K562 (cell line): Measurements from ENCODE around the gene PDIA5.

Experiments used
- ARID4B ChIP-seq: sonication (generic); formaldehyde crosslinking; IDR thresholded peaks from 2 replicates; pipeline ENCODE4 v1.8.0; 2022; ENCODE audit warnings: mild to moderate bottlenecking, missing genetic modification reagents
- CREB1 ChIP-seq, 2 experiments: sonication (generic) in 1 of 2; formaldehyde crosslinking in 1 of 2; IDR thresholded peaks; 2 replicates each; pipeline versions ENCODE4 v1.6.1 to v1.8.0; 2012 to 2022; ENCODE audit warnings: inconsistent platforms in 1 of 2, mild to moderate bottlenecking in 1 of 2, missing genetic modification reagents in 1 of 2, moderate library complexity in 1 of 2
- CTCF ChIP-seq, 3 experiments: IDR thresholded peaks in 2 of 3; conservative IDR thresholded peaks in 1 of 3; 2 replicates each; pipeline ENCODE4 v1.5.1; 2011 to 2012; ENCODE audit warnings: low read length in 3 of 3, mild to moderate bottlenecking in 3 of 3, control low read depth in 2 of 3, improper control_type of control experiment in 1 of 3, inconsistent platforms in 1 of 3, low read depth in 1 of 3, mixed read lengths in 1 of 3, moderate library complexity in 1 of 3; ENCODE audit not compliant: insufficient read depth in 2 of 3
- DPF2 ChIP-seq: fragments of 450-650 bp; IDR thresholded peaks from 2 replicates; pipeline ENCODE4 v1.6.1; 2016
- MAX ChIP-seq: sonication (generic); formaldehyde crosslinking; IDR thresholded peaks from 2 replicates; pipeline ENCODE4 v1.9.0; 2022; ENCODE audit warnings: mild to moderate bottlenecking, missing genetic modification reagents
- MYNN ChIP-seq, 2 experiments: sonication (generic); formaldehyde crosslinking in 1 of 2; IDR thresholded peaks; 2 replicates each; pipeline versions ENCODE4 v1.5.0 to v1.6.1; 2016 to 2020; ENCODE audit warnings: antibody characterized with exemption in 1 of 2, missing genetic modification reagents in 1 of 2
- RAD21 ChIP-seq, 2 experiments: fragments of 250-450 bp in 1 of 2; fragments of 450-650 bp in 1 of 2; sonication (Bioruptor Pico) in 1 of 2; formaldehyde crosslinking in 1 of 2; IDR thresholded peaks in 1 of 2; conservative IDR thresholded peaks in 1 of 2; 2 replicates each; pipeline versions ENCODE4 v1.4.0 to v1.8.0; 2020 to 2022; ENCODE audit warnings: mild to moderate bottlenecking in 2 of 2, moderate library complexity in 1 of 2
- SRSF9 ChIP-seq: fragments of 200-400 bp; formaldehyde crosslinking; IDR thresholded peaks from 2 replicates; pipeline ENCODE4 v1.6.1; 2017; ENCODE audit warnings: low read depth, low read length, borderline replicate concordance
- STAT6 ChIP-seq: sonication (generic); formaldehyde crosslinking; IDR thresholded peaks from 2 replicates; pipeline ENCODE4 v1.8.1; 2023; ENCODE audit warnings: mild to moderate bottlenecking, missing genetic modification reagents
- TEAD1 ChIP-seq, 2 experiments: fragments of 450-650 bp in 1 of 2; sonication (generic) in 1 of 2; formaldehyde crosslinking; IDR thresholded peaks; 2 replicates each; pipeline versions ENCODE4 v1.4.0 to v1.8.0; 2020 to 2022; ENCODE audit warnings: mild to moderate bottlenecking in 2 of 2, missing genetic modification reagents in 1 of 2
- ZNF274 ChIP-seq: IDR thresholded peaks from 2 replicates; pipeline ENCODE4 v1.6.1; 2011; ENCODE audit warnings: low read depth, mild to moderate bottlenecking, low read length, moderate library complexity, borderline replicate concordance
- ZNF316 ChIP-seq: fragments of 450-650 bp; IDR thresholded peaks from 2 replicates; pipeline ENCODE4 v1.6.1; 2016

- no peak for TF ChIP-seq CREB1 (IDR thresholded peaks at IDR 0.05)
- no peak for TF ChIP-seq CREB1 (CRISPR knock-in tag; IDR thresholded peaks at IDR 0.05)
- no peak for TF ChIP-seq ZNF274
- TF ChIP-seq CTCF (IDR thresholded peaks at IDR 0.05 in 2 of 3, conservative IDR thresholded peaks at IDR 0.05 in 1 of 3; ENCODE audit: insufficient read depth in 2 of 3, low read depth in 1 of 3, low read length in 3 of 3) = no peak
- no peak for TF ChIP-seq MYNN (IDR thresholded peaks at IDR 0.05)
- no peak for TF ChIP-seq MYNN (CRISPR knock-in tag; IDR thresholded peaks at IDR 0.05)
- TF ChIP-seq DPF2 = no peak
- no peak for TF ChIP-seq SRSF9
- no peak for TF ChIP-seq ZNF316
- TF ChIP-seq STAT6 (CRISPR knock-in tag) = no peak
- TF ChIP-seq MAX (CRISPR knock-in tag) = no peak
- no peak for TF ChIP-seq TEAD1 (CRISPR knock-in tag; IDR thresholded peaks at IDR 0.05)
- no peak for TF ChIP-seq RAD21 (CRISPR knock-in tag; conservative IDR thresholded peaks at IDR 0.05 in 1 of 2, IDR thresholded peaks at IDR 0.05 in 1 of 2)
- TF ChIP-seq ARID4B (CRISPR knock-in tag) = no peak
Observed at GRCh38 chr3:123025642-123026521, 40.9 kb upstream of the PDIA5 start.
